GM18868 (cell line): Measurements from ENCODE around the gene EYA4.

ENCODE experiments used
- ATAC-seq: cut with Tn5 transposase; IDR thresholded peaks from one replicate; pipeline ENCODE4 v1.9.1; 2021; ENCODE audit warnings: mild to moderate bottlenecking, moderate library complexity; ENCODE audit not compliant: unreplicated experiment

Gene EYA4

GRCh38 chr6:133340557-133340956 is 99.4 kb downstream of the EYA4 start:
- no peak for ATAC-seq

GRCh38 chr6:133341607-133342158 is 100.5 kb downstream of the EYA4 start:
- no peak for ATAC-seq

DNA sequence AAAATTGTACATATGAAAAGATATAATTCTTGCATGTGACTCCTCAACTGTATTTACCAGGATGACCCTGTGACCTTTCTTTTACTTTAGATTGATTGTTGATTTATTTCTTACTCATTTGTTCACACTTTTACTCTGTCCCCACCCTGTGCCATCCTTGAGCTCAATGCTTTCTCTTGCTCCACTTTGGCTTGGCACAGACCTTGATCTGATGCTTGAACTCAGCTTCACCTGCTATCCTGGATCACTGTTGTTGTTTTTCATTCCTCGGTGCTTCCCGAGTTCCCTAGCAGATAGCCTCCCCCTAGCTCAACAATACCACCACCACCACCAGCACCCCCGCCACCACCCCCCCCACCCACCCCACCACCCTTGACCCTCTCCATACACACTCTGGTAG is 102.1 kb downstream of the EYA4 start:
- no peak for ATAC-seq

DNA sequence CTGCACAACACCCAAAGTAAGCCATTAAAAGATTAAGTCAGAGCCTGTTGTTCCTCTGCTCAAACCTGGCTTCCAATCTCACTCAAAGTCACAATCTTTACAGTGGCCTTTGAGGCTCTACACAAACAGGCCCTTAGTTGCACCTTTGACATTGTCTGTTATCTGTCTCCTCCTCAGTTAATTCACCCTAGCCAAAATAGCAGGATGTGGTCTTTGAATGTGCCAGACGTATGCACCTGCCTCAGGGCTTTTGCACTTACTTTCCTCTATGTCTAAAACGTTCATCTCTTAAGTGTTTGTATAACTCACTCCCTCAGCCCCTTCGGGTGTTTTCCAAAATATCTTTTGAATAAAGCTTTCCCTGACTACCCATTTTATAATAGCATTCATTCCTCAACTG is 107.7 kb downstream of the EYA4 start:
- no peak for ATAC-seq

- ATAC-seq: no peak
Observed at GRCh38 chr6:133350928-133351327, 109.8 kb downstream of the EYA4 start.

DNA sequence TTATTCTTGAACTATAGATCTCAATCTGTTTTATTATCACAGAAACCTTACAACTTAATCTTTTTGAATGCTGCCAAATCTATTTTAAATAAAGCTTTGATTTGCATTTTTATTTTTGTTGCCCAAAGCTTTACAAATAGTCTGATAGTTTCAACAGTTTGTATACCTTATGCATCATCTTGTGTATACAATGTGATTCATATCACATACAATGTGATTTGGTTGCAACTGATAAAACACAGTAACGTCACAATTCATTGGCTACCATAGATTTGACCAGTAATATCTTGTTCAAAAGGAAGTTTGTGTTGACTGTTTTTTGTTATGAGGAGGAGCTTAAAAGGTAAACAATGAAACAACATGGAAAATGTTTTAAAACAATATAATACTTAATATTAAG is 110.9 kb downstream of the EYA4 start:
- no peak for ATAC-seq

DNA sequence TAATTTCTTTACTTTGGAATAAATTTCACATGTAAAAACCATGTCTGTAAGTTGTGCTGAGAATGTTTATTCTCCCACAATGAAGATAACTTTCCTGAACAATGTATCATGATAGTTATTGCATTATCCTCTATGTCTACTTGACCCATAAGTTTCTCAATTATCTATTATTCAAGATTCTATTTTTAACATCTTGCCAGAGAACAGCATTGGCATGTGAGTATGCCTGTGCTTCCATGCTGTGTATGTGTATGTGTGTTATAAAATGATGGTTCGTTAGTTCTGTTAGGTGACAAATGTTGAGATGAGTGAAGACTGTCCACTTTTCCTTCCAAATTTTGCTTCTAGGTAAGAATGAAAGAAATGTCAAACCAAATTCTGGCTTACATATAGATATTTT is 111.9 kb downstream of the EYA4 start:
- ATAC-seq: no peak

- no peak for ATAC-seq
Observed at GRCh38 chr6:133355922-133356321, 114.8 kb downstream of the EYA4 start.

DNA sequence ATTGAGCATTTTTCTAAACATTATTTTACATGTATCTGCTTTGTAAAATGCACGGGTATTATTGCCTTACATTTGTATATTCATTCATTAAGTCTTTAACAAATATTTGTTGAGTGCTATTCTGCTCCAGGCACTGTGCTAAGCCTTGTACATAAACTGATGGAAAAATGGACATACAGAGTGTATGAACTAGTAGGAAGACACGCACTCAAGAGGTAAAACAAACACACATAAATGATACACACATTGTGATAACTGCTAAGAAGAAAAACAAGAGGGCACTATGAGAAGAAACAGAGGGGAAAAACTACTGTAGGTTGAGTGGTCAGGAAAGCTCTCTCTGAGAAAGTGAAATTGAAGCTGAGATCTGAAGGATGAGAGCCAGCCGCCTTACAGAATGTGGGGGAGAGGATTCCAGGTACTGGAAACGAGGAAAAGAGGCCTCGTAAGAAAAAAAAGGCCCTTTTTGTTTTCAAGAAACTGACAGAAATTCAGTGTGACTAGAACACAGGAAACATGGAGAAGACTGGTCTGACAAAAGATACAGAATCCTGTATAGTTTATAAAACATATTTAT is 117.5 kb downstream of the EYA4 start:
- ATAC-seq: no peak

- ATAC-seq: no peak
Observed at GRCh38 chr6:133359256-133359655, 118.1 kb downstream of the EYA4 start.

GRCh38 chr6:133359760-133360159 is 118.6 kb downstream of the EYA4 start:
- ATAC-seq: no peak

DNA sequence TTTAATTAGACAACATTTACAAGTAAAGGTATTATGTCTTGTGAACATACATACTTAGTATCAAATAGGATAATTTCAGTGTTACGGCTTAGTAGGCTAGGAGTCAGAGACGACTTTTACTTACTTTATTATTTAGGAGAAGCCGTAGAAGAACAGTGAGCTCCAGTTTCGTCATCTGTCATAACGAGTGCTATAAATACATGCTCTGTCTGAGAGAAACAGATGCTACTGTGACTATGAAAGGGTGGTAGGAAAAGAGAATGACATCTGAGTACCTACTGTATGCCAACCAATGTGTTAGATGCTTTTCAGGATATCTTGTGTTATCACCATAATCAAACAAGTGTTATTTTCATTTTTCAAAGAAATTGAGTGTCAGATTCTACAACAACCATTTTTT is 119.0 kb downstream of the EYA4 start:
- no peak for ATAC-seq

- ATAC-seq: no peak
Observed at GRCh38 chr6:133362813-133363212, 121.7 kb downstream of the EYA4 start.

- no peak for ATAC-seq
Observed at GRCh38 chr6:133368664-133369063, 127.5 kb downstream of the EYA4 start.

DNA sequence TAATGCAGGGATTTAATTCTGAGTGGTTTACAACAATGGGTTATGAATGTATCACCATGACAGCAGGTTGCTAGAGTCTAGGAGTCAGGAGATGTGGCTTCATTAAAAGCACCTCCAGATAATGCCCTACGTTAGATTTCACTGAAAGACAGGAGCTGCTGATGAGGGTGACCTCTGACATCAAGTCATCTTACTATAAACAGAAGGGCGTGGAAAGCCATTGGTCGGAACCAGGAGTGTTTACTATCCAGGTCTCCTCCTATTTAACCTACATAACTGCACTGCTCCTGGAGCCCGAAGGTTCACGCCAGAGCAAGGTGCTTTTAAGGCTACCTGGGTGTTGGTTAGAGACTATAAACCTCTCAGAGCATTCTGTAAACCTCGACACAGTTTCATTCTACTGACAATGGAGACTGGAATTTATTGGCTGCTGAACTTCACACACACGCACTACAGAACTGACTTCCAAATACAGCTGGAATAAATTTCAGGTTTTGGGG is 128.7 kb downstream of the EYA4 start:
- no peak for ATAC-seq

DNA sequence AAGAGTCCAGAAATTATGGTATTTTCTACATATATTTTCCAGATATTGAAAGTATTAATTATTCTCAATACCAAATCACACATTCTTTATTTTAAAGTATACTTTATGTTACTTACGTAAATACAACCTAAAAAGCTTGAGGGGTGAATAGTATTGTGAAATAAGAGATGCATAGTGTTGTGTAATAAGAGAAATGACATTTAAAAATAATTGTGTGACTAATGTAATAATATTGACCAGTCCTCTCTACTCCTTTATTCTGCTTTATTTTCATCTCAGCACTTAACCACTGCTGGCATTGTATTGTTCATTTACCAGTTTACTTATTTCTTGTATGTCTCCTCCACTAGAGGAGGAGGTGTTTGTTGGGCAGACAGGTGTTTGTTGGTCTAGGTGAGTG is 135.6 kb downstream of the EYA4 start:
- no peak for ATAC-seq

GRCh38 chr6:133377219-133377618 is 136.1 kb downstream of the EYA4 start:
- ATAC-seq: no peak

GRCh38 chr6:133380047-133380446 is 138.9 kb downstream of the EYA4 start:
- no peak for ATAC-seq

DNA sequence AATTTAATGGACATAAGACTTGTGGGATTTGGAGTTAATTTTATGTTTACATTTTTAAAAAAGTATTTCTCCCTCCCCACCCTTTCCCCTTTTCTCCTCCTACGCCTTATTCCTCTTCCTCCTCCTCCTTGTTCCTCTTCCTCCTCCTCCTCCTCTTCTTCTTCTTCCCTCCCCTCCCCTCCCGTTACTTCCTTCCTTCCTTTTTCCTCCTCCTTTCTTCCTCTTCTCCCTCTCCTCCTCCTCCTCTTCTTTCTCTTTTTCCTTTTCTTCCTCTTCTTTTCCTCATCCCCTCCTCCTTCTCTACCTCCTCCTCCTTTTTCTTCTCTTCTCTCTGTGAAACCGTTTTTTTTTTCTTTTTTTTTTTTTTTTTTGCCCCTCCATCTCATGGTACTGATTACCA is 139.6 kb downstream of the EYA4 start:
- no peak for ATAC-seq

DNA sequence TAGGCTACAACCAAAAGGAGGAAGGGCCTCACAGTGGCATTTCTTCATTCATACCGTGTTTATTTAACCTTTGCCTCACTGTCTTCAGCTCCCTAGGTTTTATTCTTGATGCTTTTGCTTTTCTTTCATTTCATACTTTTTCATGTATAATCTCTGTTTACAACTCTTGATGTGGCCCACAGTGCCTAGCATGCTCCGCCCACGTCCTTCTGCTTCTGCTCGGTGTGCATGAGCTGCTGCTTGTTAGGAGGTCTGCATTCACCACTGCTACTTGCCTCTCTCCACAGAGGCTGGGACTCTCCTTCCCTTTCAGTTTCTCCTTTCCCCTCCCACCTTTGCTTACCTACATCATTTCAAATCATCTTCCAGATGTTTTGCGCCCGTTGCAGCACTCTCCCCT is 147.6 kb downstream of the EYA4 start:
- ATAC-seq: no peak

- no peak for ATAC-seq
Observed at GRCh38 chr6:133390168-133390567, 149.0 kb downstream of the EYA4 start.

DNA sequence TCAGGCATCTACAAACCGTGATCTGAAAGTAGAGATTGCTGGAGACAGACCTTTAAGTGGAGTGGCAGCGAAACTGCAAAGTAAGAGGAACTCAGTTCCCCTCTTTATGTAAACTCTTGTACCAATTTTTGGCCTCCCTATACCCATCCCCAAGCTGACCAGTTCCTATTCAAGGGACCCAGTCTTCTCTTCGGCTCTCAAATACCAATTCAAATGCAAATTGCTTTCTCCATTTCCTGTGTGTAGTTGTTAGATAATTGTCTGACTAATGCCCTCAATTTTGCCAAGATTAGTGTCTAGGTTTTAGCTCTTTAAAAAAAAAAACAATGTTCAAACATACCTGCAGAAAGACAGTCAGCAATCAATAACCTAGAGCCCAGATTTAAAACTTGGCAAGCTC is 150.9 kb downstream of the EYA4 start:
- no peak for ATAC-seq

DNA sequence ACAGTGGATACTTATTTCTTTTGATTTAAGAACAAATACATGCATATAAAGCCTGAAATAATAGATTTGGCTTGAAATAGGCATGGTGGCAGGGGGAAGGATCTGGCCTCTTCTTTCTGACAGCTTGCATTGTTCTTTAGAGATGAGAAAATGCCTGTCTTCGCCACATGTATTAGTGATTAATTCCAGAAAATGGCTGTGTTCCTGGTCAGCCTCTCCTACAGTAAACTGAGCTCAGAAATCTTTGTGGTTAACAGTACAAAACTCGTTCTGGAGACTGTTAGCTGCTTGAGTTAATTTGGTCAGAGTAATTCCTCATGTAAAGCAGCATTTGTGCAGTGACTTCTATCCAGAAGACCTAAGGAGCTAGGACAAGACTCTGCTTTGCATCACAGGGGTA is 151.5 kb downstream of the EYA4 start:
- ATAC-seq: no peak
